Glomerular endothelial cell (primary cell): ENCODE measurements around the gene SLC17A5. TPM values are rescaled to one million over a fixed set of nuclear protein-coding genes. Genes with fewer than 3 reads are reported as not detected.
"Not testable (repeated sequence)": the region's sequence is repeated elsewhere in the genome, so short reads cannot be mapped to it uniquely, and the experiment has no call there.

Experiments used
- DNase-seq: peaks from one replicate; pipeline ENCODE4 v3.0.0-alpha.2; 2011; ENCODE audit warnings: low read depth, low spot score; ENCODE audit errors: extremely low read depth
- total RNA-seq: library from RNA; depleted of rRNA; stranded (reverse); fragments of >200 nt; gene quantifications from 2 replicates; pipeline ENCODE4 v1.2.3, GENCODE V29; 2015

SLC17A5 gene
- total RNA-seq, 1 donor from 2014 or later: 28.3 TPM

- DNase-seq: no peak
Measured at GRCh38 chr6:73666393-73666792, 12.6 kb upstream of the SLC17A5 start.

DNA sequence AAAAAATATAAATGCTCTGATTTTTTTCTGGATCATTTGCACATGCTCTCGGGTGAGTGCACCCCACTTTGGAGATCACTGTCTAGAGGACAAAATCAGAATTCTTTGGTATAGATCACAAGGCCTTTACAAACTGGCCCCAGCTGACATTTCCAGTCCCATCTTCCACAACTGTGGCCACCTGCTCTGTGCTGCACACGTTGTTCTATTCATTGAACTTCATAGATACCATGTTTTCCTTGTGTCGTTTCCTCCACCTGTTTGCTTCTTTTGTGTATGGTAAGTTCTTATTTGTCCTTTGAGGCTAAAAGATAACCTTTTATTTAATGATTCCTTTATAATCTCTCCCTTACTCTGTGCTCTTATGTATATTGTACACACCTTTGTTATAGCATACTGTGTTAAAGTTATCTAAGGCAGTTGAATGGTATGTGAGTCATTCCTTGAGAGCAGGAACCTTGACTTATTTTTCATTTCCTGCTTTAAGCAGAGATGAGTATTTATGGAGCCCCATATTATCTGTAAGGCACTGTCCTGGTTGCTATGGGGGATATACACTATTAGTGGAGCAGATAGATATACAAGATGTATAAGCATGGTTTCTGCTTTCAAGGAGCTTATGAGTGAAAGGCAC, 12.0 kb upstream of the SLC17A5 start:
- no peak for DNase-seq

DNA sequence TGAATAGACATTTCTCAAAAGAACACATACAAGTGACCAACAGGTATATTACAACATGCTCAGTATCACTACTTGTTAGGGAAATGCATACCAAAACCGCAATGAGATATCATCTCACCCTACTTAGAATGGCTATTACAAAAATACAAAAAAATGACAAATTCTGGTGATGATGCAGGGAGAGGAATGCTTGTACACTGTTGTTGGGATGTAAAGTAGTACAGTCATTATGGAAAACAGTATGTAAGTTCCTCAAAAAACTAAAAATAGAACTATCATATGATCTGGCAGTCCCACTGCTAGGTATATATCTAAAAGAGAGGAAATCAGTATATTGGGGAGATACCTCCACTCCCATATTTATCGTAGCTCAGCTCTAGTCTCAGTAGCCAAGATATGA, 10.9 kb upstream of the SLC17A5 start:
- DNase-seq: no peak

GRCh38 chr6:73657201-73657600, 3.4 kb upstream of the SLC17A5 start:
- DNase-seq: no peak

GRCh38 chr6:73656531-73657145, 2.8 kb upstream of the SLC17A5 start:
- DNase-seq: no peak

DNA sequence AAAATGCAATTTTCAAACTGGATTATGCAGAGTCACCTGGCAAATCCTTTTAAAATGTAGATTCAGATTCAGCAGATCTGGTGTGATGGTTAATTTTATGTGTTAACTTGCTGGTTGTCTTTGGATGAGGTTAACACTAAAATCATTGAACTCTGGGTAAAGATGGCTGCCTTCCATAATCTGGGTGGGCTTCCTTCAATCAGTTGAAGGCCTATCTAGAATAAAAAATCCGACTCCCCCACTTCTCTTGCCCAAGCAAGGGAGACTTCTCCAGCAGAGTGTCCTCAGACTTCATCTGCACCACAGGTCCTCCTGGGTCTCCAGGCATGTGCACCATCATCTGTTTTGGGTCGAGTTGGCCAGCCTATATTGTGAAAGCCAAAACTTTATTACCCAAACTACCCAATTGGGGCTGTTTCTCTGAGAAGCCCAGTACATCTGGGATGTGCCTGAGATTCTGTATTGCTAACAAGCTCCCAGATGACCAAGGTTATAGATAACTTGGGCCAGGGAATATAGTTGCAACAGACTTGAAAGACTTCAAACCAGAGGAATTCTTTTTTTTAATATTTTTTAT, 1.6 kb upstream of the SLC17A5 start:
- DNase-seq: no peak

- DNase-seq: no peak
Measured at GRCh38 chr6:73652637-73653570, 888 bp downstream of the SLC17A5 start.

DNA sequence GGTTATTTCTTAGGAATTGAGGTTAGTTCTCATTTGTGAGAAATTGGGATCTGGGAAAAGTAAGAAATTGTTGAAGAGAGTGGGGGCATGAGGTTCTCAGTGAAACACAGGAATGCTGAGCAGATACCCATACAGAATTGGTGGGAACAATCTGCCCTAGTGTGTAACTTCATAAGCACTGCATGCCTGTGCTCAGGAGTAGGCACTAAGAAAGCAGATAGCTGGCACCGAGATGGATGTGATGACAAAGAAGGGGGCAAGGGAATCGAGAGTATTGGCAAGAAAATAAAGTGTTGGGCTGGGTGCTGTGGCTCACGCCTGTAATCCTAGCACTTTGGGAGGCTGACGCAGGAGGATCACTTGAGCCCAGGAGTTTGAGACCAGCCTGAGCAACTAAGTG, 4.0 kb downstream of the SLC17A5 start:
- no peak for DNase-seq

- no peak for DNase-seq
Measured at GRCh38 chr6:73648166-73648565, 5.6 kb downstream of the SLC17A5 start.

DNA sequence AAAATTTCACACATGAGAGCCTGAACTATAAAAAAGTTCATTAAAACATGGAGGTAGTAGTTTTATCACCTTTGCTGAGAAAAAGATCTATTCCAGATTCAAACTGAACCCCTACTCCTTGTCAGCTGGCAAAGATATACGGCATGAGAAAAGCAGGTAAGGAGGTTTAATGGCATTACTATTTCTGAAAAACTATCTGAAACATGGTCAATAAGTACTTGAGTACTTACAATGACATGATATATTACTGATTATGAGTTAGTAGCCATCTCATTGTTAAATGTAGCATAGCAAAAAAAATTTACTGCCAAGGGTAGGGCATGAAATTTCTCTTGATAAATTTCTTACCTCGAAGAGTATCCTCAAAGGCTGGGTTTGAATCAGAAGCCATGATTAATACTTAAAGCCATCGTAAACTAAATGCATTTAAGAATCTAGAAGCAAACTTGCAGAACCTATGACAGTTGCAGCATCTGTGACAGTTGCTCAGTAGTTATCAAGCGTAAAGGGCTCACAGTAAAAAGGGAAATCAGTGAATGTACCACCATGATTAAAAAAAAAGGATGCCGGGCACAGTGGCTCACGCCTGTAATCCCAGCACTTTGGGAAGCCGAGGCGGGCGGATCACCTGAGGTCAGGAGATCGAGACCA, 8.7 kb downstream of the SLC17A5 start:
- DNase-seq: no peak

DNA sequence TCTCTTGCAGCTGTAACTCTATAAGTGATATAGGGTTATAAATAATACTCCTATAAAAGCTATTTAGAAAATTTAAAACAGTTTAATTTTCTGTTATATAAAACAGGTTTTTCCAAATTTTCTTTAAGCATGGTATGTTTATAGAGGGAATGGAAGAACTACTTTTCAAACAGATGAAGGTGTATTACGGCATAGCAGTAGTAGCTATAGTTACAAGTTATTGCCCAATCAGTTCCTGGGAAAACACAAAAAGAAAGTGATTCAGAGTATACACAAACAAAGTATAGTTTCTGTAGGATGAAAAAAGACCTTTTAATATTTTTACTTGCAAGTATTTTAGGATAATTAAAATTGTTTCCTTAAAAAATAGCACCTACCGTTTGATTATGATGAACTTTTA, 9.8 kb downstream of the SLC17A5 start:
- no peak for DNase-seq

- DNase-seq: no peak
Measured at GRCh38 chr6:73642530-73642929, 11.3 kb downstream of the SLC17A5 start.

DNA sequence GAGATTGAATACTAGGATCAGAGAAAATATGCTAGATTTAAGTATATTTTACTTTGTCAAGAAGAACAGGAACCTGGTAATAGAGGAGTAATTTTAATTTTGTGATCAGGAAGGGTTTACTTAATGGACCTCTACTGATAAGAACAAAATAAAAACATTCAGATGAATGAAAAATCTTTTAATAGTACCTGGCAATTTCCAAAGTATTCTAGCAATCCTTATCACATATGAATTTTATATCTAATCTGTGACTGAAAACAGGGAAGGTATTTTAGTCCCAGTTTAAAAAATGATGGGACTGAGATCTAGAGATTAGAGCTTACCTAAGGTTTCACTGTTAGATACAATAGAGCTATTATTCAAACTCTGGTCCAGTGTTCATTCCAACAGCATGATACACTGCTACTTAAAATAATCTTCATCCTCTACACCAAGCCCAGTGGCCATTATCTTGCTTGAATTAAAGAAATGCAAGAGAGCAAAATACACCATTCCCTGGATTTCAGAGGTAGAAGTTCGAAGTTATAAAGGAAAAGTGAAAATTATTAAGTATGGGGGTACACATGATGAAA, 13.5 kb downstream of the SLC17A5 start:
- no peak for DNase-seq

DNA sequence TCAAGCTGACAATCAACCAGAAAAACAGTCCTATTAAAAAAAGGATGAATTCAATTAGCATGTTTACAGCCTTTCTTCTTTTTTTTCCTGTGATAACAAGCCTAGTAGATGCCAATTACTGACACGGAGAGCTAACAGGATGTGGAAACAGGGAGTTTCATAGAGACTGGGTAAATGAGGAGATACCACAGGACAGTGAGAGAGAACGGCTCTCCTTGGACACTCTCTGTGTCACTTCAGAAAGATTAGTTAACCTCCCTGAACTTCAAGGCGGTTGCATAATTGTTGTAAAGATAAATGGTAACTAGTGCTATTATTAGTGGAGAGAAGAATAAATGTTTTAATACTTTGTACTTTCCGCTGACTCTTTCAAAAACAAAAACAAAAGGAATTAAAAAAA, 14.8 kb downstream of the SLC17A5 start:
- DNase-seq: no peak

DNA sequence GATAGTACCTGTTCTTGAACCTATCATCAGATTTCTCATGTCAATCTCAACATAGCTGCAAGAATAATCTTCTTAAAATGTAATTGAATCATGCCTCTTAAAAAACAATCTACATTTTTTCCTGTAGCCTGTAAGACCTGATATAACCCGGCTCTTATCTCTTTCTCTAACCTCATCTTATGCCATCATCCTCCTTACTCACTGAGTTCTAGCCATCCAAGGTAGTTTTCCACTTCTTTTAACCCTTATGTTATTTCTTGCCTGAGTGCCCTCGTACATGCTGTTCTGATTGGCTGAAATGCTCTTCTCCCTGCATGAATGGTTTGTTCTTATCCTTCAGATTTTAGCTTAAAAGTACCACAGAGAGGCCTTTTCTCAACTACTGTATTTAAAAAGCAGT, 16.4 kb downstream of the SLC17A5 start:
- DNase-seq: no peak

GRCh38 chr6:73636048-73636447, 17.7 kb downstream of the SLC17A5 start:
- no peak for DNase-seq

GRCh38 chr6:73632346-73632745, 21.4 kb downstream of the SLC17A5 start:
- DNase-seq: no peak

DNA sequence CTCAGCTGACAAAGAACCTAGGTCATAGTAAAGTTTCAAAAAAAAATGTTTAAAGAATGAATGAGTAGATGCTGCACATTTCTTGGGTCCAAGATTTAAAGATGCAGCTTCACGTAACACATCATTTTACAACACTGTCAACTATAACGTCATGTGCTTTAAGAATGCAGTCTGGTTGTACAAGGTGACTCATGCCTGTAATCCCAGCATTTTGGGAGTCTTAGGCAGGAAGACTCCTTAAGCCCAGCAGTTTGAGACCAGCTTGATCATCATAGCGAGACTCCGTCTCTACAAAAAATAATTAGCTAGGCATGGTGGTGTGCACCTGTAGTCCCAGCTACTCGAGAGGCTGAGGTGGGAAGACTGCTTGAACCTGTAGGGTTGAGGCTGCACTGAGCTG, 21.9 kb downstream of the SLC17A5 start:
- no peak for DNase-seq

DNA sequence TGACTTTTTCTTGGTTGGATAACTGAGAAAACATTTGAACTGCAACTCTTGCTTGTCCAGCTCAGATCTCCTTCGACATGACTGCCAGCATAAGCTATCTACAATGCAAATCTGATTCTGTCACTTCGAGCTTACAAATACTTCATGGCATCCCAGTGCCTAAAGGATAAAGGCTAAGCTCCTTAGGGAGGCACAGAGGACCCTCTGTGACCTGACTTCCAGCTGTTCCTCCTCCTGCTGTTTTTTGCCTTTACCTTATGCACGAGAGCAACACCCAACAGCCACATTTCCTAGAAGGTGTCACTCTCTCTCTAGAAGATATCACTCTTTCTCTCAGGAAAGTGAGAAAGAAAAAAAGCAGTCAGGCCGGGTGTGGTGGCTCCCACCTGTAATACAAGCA, 23.4 kb downstream of the SLC17A5 start:
- no peak for DNase-seq

GRCh38 chr6:73624896-73625295, 28.9 kb downstream of the SLC17A5 start:
- DNase-seq: no peak

DNA sequence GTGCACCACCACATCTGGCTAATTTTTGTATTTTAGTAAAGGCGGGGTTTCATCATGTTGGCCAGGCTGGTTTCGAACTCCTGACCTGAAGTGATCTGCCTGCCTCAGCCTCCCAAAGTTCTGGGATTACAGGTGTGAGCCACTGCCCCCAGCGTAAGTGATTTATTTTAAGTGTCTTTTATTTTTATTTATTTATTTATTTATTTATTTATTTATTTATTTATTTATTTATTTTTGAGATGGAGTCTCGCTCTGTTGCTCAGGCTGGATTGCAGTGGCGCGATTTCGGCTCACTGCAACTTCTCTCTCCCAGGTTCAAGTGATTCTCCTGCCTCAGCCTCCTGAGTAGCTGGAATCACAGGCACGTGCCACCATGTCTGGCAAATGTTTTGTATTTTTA, 30.3 kb downstream of the SLC17A5 start:
- not testable (repeated sequence) for DNase-seq
